ENCODE measurements around the gene CSRNP3. TPM values are rescaled to one million over a fixed set of nuclear protein-coding genes. Genes with fewer than 3 reads are reported as not detected.

Gene CSRNP3
- total RNA-seq, 2 donors from 2014 or later, result 8.3 to 16.1 TPM

- Histone ChIP-seq H3K27me3 (ENCODE audit: control insufficient read depth, insufficient read depth, low read length, poor library complexity, severe bottlenecking) (peaks cover 28% of the 10 kb centered on the region), H3K36me3 (ENCODE audit: control insufficient read depth, insufficient read depth, low read length) (no peaks in the 10 kb centered on the region), H3K27ac (ENCODE audit: low read depth, low read length) (no peak overlapping the region), H3K4me3 (ENCODE audit: low read length) (no peak overlapping the region), H3K9me3 (ENCODE audit: control insufficient read depth, low read length) (no peaks in the 10 kb centered on the region), H3K9ac (ENCODE audit: extremely low read depth, low read length, poor library complexity, severe bottlenecking) (no peak overlapping the region), H3K4me1 (ENCODE audit: control insufficient read depth, insufficient read depth, low read length) (peaks cover 5% of the 10 kb centered on the region)
- Mint-ChIP-seq H3K27me3 (ENCODE audit: insufficient read depth) (peaks cover 9% of the 10 kb centered on the region), H3K4me1 (peaks cover 24% of the 10 kb centered on the region), H3K9me3 (no peaks in the 10 kb centered on the region), H3K4me3 (no peak overlapping the region), H3K36me3 (ENCODE audit: low read depth) (no peaks in the 10 kb centered on the region), H3K27ac (no peak overlapping the region)
- DNase-seq, result no peak
- no peak for TF ChIP-seq CTCF (conservative IDR thresholded peaks at IDR 0.05)
Measured at GRCh38 chr2:165500816-165501215, 31.3 kb downstream of the CSRNP3 start.

- H3K4me1 ChIP-seq (ENCODE audit: control insufficient read depth, insufficient read depth, low read length), result no peaks in the 10 kb centered on the region
- H3K9me3 Mint-ChIP-seq, result no peaks in the 10 kb centered on the region
- H3K27me3 Mint-ChIP-seq (ENCODE audit: insufficient read depth), result no peaks in the 10 kb centered on the region
- no peaks in the 10 kb centered on the region for H3K27me3 ChIP-seq (ENCODE audit: control insufficient read depth, insufficient read depth, low read length, poor library complexity, severe bottlenecking)
- H3K4me1 Mint-ChIP-seq, result peaks cover 6% of the 10 kb centered on the region
- H3K4me3 ChIP-seq (ENCODE audit: low read length), result no peak overlapping the region
- no peak for TF ChIP-seq CTCF (conservative IDR thresholded peaks at IDR 0.05)
- no peaks in the 10 kb centered on the region for H3K9me3 ChIP-seq (ENCODE audit: control insufficient read depth, low read length)
- no peak for DNase-seq
- H3K4me3 Mint-ChIP-seq, result no peak overlapping the region
- 71% methylated on average over 1 of the region's 3 CpGs; no CpG with 5 or more reads in 1 of the 2 experiments for WGBS, 2 experiments (ENCODE audit: insufficient coverage in 1 of 2, insufficient read length in 1 of 2)
- no peaks in the 10 kb centered on the region for H3K36me3 ChIP-seq (ENCODE audit: control insufficient read depth, insufficient read depth, low read length)
- H3K9ac ChIP-seq (ENCODE audit: extremely low read depth, low read length, poor library complexity, severe bottlenecking), result no peak overlapping the region
- no peak overlapping the region for H3K27ac Mint-ChIP-seq
- H3K27ac ChIP-seq (ENCODE audit: low read depth, low read length), result no peak overlapping the region
- H3K36me3 Mint-ChIP-seq (ENCODE audit: low read depth), result no peaks in the 10 kb centered on the region
Measured at GRCh38 chr2:165505514-165505913, 36.0 kb downstream of the CSRNP3 start.

- Histone ChIP-seq H3K36me3 (ENCODE audit: control insufficient read depth, insufficient read depth, low read length) (no peaks in the 10 kb centered on the region), H3K4me1 (ENCODE audit: control insufficient read depth, insufficient read depth, low read length) (no peaks in the 10 kb centered on the region), H3K27me3 (ENCODE audit: control insufficient read depth, insufficient read depth, low read length, poor library complexity, severe bottlenecking) (no peaks in the 10 kb centered on the region), H3K9ac (ENCODE audit: extremely low read depth, low read length, poor library complexity, severe bottlenecking) (no peak overlapping the region), H3K9me3 (ENCODE audit: control insufficient read depth, low read length) (no peaks in the 10 kb centered on the region), H3K27ac (ENCODE audit: low read depth, low read length) (no peak overlapping the region), H3K4me3 (ENCODE audit: low read length) (no peak overlapping the region)
- H3K27ac Mint-ChIP-seq, result no peak overlapping the region
- no peaks in the 10 kb centered on the region for H3K36me3 Mint-ChIP-seq (ENCODE audit: low read depth)
- H3K9me3 Mint-ChIP-seq, result no peaks in the 10 kb centered on the region
- H3K4me3 Mint-ChIP-seq, result no peak overlapping the region
- H3K4me1 Mint-ChIP-seq, result peaks cover 6% of the 10 kb centered on the region
- H3K27me3 Mint-ChIP-seq (ENCODE audit: insufficient read depth), result no peaks in the 10 kb centered on the region
- no peak for TF ChIP-seq CTCF (conservative IDR thresholded peaks at IDR 0.05)
- DNase-seq, result no peak
Measured at GRCh38 chr2:165508927-165509326, 39.4 kb downstream of the CSRNP3 start.

All from endodermal cell (in vitro differentiated cells).